HK-2 (cell line): ENCODE data around the gene ANKS1A.
"Not testable (repeated sequence)": the region's sequence is repeated elsewhere in the genome, so short reads cannot be mapped to it uniquely, and the experiment has no call there.

Experiments
- DNase-seq: peaks from one replicate; pipeline ENCODE4 v3.0.0-alpha.2; 2018; ENCODE audit not compliant: unreplicated experiment

The ANKS1A gene

DNA sequence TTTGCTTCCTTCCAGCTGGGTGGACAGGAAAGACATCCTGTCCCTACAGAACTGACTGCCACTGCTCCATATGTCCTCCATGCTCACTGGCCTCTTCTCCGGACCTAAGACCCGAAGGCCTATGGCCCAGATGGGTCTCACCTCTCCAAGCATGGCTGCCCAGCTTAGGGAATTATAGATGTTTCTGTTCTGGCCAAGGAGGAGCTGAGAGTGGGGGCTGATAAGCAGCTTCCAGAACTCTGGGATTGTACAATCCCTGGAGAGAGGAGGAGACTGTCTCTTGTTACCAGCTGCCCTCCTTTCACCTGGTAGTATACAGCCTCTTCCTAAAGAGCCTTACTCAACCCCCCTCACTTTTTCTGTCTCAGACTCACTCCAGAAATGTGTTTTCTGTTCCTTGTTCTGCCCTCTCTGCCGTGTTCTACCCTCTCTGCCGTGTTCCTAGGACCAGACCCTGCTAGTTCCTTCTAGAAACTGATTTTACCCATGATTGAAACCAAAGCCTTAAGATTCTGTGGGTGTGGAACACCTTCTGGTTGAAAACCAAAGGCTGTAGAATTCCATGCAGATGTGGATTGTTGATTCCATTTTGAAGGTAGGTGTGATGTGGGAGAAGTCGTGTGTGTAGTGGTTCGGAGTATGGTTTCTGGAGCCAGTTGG, 28.7 kb downstream of the ANKS1A start:
- DNase-seq, result no peak

GRCh38 chr6:34919651-34920050, 30.6 kb downstream of the ANKS1A start:
- DNase-seq, result no peak

DNA sequence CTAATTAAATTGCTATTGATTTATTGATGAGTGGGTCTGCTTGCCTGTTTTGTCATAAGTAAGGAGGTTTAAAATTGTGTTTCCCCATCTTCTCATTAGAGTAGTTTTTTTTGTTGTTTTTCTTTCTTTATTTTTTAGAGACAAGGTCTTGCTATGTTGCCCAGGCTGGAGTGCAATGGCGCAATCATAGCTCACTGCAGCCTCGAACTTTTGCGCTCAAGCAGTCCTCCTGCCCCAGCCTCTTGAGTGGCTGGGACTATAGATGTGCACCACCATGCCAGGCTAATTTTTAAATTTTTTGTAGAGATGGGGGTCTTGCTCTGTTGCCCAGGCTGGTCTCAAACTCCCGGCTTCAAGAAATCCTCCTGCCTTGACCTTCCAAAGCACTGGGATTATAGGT, 31.0 kb downstream of the ANKS1A start:
- DNase-seq, result no peak

DNA sequence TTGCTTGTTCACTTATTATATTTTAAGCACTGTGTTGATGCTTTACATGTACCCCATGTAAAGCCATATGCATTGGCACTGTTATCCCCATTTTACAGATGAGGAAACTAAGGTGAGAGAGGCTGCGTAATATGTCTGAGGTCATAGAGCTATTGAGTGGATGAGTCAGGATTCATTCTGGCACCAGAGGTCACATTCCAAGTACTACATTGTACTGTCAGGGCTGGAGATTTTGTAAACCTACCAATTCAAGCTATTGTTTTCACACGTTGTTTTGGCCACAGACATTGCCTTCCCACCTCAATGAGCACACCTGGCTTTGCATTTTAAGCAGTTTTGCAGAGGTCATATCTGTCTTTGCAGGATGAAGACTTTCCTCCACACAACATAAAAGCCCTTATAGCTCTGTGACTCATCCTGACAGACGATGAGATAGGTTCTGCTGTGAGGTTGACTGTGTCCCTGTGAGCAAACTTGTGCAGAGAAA, 33.2 kb downstream of the ANKS1A start:
- peak; percentile 36 for DNase-seq

GRCh38 chr6:34924831-34925625, 36.0 kb downstream of the ANKS1A start:
- no peak for DNase-seq

DNA sequence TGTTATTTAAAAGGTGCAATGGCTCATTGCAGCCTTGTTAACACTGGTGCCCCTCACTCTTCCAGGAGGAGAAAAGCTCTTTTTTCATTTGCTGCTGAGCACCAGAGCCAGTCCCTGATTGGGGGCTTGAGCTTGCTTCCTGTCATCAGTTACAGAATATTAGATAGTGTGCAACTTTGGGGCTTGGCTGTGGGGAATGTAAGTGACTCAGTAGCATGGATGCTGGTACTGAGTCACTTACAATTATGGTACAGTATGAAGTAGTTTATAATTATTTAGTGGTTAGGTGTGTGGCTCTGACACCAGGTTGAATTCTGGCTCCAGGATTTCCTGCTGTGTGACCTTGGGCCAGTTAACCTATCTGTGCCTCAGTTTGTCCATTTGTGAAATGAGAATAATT, 37.6 kb downstream of the ANKS1A start:
- peak; percentile 31 for DNase-seq

GRCh38 chr6:34928220-34928619, 39.2 kb downstream of the ANKS1A start:
- no peak for DNase-seq

GRCh38 chr6:34928695-34929094, 39.6 kb downstream of the ANKS1A start:
- DNase-seq, result no peak

GRCh38 chr6:34929241-34929978, 40.4 kb downstream of the ANKS1A start:
- DNase-seq, result no peak

DNA sequence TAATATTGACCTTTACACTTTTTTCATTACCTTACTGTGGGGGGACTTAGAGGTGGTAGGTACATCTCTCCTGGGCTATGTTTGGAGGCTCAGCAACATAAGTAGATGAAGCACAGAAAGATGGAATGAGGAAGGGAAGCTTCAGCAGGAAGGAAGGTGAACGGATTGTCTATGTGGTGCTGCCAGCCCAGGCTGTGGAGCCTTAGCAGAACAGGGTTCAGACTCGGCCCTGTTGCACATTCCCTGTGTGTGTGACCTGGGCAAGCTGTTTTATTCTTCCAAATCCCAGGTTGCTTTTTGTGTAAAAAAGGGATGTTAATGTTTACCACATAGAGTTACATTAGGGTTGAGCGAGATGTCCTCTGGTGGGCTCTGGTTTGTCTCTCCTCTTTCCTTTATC, 41.2 kb downstream of the ANKS1A start:
- no peak for DNase-seq

DNA sequence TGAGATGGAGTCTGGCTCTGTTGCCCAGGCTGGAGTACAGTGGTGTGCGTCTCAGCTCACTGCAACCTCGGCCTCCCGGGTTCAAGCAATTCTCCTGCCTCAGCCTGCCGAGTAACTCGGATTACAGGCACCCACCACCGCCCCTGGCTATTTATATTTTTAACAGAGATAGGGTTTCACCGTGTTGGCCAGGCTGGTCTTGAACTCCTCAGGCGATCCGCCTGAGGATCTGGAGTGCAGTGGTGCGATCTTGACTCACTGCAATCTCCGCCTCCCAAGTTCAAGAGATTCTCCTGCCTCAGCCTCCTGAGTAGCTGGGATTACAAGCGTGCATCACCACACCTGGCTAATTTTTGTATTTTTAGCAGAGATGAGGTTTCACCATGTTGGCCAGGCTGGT, 43.1 kb downstream of the ANKS1A start:
- DNase-seq, result not testable (repeated sequence)

DNA sequence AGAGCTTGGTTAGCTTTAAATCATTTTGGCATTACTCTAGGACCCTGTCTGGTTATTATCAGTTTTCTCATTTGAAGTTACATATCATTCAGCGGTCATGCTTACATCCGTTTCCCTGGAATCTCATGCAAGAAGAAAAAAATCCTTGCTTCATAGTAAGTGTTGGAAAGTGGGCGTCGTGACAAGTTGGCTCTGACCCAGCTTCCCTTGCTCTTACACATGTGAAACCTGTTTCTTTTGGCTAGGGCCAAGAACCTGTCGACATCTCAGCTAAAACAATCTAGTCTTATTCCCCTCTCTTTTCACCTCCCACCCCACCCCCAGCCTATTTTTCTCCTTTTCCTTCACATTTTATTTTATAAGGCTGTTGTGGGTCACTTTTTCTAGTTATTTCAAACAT, 45.5 kb downstream of the ANKS1A start:
- DNase-seq, result no peak

DNA sequence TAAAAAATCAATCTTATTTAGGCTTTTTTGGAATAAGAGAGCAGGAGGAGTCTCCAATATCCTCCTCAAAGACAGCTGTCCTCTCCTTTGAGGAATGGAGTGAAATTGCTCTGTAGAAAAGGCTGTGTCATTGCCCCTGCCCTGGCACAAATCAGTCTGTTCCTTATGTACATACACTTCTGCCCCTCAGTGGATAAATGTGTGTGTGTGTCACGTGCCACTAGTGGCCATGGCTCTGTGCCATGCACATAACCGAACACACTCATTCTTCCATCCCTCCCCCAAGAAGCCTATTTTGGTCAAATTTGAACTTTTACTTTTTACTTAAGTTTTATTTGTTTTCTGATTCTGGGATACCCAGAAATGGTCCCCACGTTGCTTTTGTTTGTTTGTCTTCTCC, 49.2 kb downstream of the ANKS1A start:
- DNase-seq, result no peak

GRCh38 chr6:34940030-34940434, 51.0 kb downstream of the ANKS1A start:
- no peak for DNase-seq

DNA sequence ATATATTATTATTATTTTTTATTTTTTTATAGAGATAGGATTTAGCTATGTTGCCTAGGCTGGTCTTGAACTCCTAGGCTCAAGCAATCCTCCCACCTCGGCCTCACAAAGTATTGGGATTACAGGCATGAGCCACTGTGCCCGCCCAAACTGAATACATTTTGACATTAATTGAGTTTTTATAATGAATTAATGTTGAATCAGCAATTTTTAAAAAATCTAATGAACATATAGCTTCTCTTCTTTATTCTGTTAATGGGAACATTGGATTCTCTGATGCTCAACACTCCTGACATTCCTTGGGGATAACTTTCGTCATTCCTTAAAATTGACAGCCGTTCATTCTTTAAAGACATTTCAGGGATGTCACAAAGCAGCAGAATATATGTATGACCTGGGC, 52.4 kb downstream of the ANKS1A start:
- DNase-seq, result no peak

DNA sequence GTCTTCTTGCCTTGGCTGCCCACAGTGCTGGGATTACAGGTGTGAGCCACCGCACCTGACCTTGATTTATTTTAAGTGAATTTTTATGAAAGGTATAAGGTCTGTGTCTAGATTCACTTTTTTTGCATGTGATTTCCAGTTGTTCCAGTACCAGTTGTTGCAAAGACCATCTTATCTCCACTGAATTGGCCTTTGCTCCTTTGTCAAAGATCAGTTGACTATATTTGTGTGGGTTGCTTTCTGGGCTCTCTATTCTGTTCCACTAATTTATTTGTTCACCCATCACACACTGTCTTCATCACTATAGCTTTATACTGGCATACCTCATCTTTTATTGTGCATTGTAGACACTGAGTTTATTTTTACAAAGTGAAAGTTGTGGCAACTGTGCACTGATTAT, 56.3 kb downstream of the ANKS1A start:
- DNase-seq, result no peak

DNA sequence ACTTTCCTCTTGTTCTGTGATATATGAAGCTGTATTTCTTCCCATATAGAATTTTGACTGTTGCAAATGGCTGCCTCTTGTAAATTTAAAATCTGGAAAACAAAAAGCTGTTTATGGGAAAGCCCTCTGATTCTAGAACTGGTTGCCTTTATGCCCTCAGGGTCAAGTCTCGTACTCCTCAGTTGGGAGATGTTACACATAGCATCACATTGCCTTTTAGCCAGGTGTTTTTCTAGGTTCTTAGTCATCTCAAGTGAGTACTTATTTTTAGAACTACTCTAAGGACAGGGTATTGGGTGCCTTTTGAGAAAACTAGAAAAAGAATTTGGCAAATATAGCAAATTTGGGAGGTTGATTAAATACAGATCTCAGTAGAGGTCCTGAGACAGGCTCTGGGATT, 58.5 kb downstream of the ANKS1A start:
- no peak for DNase-seq

DNA sequence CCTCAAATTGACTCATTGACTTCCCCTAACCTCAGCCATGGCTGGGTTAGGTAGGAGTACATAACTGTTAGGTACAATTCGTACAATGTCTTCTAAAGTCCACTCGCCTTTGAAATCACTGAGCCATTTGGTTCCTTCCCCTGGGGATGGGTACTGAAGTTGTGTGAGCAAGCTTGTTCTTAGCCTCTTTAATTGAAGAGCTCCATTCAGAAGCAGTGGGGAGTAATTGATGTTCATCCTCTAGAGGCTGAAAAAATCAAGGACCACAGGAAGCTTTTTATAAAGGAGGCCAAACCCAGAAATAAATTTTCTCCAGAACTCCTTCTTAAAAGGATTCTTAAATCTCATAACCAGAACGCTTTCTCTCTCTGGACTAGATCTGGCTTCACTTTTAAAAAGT, 60.6 kb downstream of the ANKS1A start:
- no peak for DNase-seq

DNA sequence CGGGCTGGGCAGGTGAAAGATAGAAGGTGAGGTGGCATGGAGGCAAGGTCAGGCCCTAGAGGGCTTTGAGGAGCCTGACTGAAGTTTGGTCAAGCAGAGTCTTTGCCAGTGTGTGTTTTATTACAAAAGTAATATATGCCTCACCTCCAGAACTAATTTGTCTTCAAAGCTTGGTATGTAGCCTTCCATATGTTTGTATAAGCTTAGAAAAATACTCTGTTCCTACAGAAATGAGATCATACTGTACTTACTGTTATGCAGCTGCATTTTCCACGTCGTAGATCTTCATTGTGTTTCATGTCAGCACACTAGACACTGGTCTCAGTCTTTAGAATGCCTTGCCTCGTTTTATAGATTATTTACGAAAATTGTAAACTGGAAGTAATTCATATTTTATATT, 61.8 kb downstream of the ANKS1A start:
- DNase-seq, result no peak

DNA sequence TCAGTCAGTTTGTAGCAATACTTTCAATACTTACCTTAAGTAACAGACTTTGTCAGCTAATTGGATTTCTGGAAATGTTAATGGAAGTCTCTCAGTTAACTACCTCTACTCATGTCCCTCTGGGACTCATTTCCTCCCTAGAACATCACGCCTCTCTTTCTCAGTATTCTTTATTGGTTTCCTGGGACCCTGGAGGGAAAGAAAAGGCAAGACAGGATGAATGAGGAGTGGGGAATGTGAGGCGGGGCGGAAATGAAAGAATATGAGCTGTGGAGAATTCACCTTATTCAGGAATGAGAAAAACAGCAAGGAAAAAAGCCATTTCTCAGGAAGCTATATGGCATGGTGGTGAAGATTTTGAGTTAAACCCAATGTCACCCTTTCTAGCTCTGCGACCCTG, 62.7 kb downstream of the ANKS1A start:
- DNase-seq, result no peak

DNA sequence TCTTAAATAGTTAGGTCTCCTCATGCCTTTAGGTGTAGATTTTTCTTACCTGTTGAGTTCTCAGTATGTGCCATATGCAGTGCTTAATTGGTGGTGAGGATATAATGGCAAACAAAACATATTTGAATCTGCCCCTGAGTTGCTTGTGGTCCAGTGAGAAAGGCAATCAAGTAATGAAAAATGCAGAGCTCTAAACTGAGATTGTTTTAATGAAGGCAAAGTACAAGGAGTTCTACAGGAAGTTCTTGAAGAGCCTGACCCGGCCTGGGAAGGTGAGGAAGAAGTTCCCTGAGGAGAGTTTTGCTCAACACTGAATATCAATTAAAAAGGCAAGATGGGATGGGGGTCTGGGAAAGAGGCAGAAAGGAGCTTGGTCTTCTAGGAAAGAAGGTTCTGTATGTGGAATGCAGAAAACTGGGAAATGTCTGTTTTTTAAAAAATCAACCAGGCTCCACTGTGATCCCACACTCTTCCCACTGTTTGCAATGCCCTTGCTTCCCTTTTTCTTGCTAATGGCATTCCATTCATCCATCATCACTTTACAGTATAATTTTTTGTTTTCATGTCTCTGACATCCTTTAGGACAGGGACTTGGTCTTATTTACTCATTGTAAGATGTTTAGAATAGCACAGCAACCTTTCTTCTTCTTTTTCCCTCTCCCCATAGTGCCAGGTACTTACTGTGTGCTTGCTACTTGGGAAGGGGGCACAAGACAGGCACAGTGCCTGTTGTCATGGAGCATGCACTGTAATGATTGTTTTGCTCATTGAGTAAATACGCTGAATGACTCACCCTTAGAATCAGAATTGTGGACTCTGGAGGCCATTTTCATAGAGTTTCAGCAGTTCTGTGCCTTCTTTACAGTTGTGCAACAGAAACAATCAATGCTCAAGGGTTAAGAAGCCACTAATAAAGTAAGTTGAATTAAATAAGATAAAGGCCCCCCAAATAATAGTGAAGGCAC, 64.3 kb downstream of the ANKS1A start:
- DNase-seq, result no peak

DNA sequence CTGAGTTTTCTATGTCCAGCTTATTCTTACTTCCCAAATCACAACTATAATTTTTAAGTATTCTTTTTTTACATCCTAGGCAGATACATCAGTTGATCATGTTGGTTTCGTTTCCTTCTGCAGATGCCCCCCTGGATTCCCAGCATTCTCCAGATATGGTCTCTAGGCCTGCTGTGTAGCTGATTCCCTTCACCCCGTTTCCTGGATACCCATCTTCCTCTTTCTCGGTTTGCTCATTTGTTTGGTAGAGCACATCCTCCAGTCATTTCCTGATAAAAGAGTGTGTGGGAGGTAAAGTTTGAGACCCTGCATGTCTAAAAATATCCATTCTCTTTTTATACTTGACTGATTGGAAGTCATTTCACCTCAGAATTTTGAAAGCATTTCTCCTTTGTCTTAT, 66.4 kb downstream of the ANKS1A start:
- no peak for DNase-seq
